Esophagus mucosa (tissue), 1 donor: ENCODE data around the gene MEF2B. TPM values are rescaled to one million over a fixed set of nuclear protein-coding genes. Genes with fewer than 3 reads are reported as not detected.
"Not testable (repeated sequence)": the region's sequence is repeated elsewhere in the genome, so short reads cannot be mapped to it uniquely, and the experiment has no call there.

ENCODE experiments used
- ATAC-seq: fragments of 200-7000 bp; cut with Tn5 transposase; one replicate; pipeline ENCODE4 v1.9.1; 2020
- total RNA-seq: library from RNA; stranded (reverse); gene quantifications from one replicate; pipeline ENCODE4 v1.2.4, GENCODE V29; 2023
- donor health status: DM: yes; HTN: yes; CAD: no.

MEF2B gene
- total RNA-seq, 1 donor from 2014 or later = 1.4 TPM

DNA sequence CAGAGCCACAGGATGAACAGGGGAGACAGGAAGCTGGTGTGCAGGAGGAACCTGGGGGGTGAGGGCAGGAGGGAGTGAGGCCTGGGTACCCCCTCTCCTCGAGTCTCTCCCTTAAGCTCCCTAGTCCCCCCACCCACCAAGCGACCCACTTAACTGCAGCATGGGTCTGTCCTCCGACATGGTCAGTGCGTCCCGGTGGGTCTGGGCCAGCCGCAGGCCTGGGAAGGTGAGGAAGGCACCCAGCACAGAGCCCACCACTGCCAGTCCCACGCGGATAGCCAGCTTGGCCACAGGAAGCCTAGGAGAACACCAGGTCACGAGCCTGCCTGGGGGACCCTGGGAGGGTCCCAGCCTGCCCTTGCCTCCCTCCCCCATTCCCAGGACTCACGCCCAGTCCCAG is 48.7 kb downstream of the MEF2B start:
- ATAC-seq = peak; percentile 22

DNA sequence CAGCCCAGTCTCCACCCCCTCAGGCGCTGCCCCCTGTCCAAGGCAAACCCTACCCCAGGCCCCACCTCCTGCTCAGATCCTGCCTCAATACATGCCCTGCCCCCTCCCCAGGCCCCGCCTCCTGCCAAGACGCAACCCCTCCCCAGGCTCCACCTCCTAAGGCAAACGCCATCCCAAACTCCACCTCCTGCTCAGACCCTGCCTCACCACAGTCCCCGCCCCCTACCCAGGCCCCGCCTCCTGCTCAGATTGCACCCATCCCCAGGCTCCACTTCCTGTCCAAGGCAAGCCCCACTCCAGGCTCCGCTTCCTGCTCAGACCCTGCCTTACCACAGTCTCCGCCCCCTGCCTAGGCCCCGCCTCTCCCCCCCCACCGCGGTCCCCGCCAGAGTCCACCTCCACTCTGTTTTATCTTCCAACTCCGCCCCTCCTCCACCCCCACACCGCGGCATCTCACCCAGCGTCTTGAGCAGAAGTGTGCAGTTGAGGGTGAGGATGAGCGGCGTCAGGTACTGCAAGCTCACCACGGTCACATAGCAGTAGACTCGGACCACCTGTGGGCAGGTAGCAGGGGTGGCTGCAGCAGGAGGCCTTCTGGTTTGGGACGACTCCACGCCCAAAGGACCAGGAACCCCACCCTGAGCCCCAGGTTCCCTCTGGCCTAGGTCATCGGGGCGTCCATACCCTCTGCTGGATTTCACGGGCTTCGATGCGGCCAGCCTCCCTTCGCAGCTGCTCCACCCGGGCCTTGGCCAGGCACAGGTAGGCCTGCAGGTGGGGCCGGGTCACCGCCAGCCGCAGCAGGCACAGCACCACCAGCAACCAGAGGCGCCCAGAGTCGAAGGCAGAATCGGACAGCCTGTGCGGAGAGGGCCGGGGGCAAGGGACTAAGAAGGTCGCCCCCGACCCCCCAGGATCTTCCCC is 49.5 kb downstream of the MEF2B start:
- ATAC-seq = peak; percentile 24

- ATAC-seq = peak; percentile 7
These were observed 50.5 kb downstream of the MEF2B start for GRCh38 chr19:19119325-19120237.

- peak; percentile 13 for ATAC-seq
These were observed 54.1 kb downstream of the MEF2B start for GRCh38 chr19:19115954-19116353.

- no peak for ATAC-seq
These were observed 56.9 kb downstream of the MEF2B start for GRCh38 chr19:19113040-19113626.

- ATAC-seq = no peak
These were observed 58.0 kb downstream of the MEF2B start for GRCh38 chr19:19111967-19112580.

GRCh38 chr19:19111136-19111835 is 58.8 kb downstream of the MEF2B start:
- no peak for ATAC-seq

DNA sequence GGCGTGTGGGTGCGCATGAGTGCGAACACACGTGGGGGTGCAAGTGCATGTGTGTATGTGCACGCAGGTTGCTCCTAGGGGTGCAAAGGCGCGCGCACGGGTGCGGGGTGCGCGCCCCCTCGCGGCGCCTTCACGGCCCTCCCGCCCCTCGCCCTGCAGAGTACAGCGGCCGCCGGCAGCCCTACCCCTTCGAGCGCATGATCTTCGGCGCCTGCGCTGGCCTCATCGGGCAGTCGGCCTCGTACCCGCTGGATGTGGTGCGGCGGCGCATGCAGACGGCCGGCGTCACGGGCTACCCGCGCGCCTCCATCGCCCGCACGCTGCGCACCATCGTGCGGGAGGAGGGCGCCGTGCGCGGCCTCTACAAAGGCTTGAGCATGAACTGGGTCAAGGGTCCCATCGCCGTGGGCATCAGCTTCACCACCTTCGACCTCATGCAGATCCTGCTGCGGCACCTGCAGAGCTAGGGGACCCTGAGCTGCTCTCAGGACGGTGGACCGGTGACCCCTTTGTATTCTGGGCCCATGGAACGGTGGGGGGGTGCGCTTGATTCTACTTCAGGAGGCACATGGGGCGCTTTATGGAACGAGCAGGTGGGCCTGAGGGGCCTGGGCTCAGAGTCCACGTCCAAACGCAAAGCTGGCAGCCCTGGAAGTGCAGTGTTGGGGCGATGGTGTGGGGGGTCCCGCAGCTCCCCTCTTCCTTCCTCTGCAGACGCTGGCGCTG is 59.5 kb downstream of the MEF2B start:
- ATAC-seq = peak; percentile 22

DNA sequence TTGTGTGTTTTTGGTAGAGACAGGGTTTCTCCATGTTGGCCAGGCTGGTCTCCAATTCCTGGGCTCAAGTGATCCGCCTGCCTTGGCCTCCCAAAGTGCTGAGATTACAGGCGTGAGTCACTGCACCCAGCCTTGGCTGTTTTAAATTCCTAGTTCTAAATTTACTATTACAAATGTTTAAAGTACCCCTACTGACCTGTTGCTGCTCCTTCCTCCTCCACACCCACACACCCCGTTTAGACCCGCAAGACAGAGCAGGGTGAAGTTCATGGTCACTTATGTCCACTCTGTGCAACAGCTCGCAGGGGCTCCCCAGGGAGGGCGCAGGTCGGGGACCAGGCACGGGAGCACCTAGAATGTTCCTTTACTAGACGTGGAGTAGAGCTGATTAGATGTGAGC is 60.5 kb downstream of the MEF2B start:
- ATAC-seq = no peak

GRCh38 chr19:19107654-19108053 is 62.4 kb downstream of the MEF2B start:
- ATAC-seq = no peak

GRCh38 chr19:19106938-19107337 is 63.1 kb downstream of the MEF2B start:
- not testable (repeated sequence) for ATAC-seq

DNA sequence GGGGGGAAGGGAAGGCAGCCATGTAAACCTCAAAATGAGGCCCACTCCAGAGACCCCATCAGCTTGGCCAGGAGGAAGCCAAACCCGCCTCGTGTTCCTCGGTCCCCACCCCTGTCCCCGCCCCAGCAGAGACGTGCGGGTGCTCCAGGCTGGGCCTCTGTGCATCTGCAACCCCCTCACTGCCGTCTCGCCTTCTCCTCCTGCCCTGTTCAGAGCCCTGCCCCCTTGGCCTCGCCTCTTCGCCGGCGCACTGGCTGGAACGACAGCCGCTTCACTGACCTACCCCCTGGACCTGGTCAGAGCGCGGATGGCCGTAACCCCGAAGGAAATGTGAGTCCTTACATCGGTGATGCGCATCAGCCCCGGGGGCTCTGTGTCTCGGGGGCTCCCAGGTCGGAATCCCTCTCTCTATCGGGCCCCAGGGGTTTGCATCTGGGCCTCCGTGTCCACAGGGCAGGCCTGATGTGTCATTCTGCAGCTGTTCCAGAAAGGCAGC is 64.0 kb downstream of the MEF2B start:
- ATAC-seq = peak; percentile 3

DNA sequence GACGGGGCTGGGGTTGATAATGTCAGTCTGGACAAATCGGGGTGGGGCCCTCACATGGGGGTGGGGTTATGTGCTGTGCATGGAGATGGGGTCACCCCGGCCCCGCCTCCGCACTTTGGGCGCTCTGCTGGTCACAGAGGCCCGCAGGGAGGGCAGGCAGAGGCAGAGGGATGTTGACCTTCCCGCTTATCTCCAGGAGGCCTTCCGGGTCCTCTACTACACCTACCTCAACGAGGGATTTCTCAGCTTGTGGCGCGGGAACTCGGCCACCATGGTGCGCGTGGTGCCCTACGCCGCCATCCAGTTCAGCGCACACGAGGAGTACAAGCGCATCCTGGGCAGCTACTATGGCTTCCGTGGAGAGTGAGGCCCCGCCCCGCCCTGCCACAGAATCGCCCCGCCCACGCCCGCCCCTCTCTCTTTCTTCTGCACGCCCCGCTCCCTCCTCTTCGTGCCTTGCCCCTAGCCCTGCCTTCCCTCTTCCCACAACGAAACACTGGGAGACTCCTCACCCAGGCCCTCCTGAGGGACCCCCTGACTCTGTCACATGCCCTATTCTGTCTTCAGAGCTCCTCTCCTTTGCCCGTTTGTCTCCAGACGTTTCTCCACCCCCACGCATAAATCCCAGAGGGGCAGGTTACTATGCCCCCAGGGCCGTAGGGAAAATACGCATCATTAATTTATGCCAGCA is 64.6 kb downstream of the MEF2B start:
- ATAC-seq = peak; percentile 61

DNA sequence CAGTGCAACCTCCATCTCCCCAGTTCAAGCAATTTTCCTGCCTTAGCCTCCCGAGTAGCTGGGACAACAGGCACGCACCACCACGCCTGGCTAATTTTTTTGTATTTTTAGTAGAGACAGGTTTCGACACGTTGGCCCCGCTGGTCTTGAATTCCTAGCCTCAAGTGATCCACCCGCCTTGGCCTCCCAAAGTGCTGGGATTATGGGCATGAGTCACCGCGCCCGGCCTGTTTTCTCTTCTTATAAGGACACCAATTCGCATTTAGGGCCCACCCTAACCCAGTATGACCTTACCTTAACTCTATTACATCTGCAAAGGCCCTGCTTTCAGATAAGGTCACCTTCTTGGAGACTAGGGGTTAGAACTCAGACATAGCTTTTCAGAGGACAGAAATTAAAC is 66.9 kb downstream of the MEF2B start:
- ATAC-seq = peak; percentile 47

GRCh38 chr19:19102566-19102965 is 67.5 kb downstream of the MEF2B start:
- not testable (repeated sequence) for ATAC-seq

DNA sequence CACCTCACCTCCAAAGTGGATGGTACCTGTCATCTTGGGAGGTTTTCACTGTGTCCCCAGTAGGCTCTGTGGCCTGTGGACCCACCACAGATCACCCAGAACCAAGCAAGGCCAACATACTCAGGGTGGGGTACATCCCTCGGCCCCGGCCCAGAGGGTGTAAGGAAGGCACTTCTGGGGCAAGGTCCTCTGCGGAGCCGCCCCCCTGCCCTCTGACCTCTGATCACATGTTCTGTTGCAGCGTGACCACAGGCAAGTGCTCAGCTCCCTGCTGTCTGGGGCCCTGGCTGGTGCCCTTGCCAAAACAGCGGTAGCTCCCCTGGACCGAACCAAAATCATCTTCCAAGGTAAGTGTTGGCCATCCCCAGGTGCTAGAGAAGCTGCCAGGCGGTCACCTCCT is 68.5 kb downstream of the MEF2B start:
- ATAC-seq = no peak

GRCh38 chr19:19098703-19099632 is 71.1 kb downstream of the MEF2B start:
- no peak for ATAC-seq

DNA sequence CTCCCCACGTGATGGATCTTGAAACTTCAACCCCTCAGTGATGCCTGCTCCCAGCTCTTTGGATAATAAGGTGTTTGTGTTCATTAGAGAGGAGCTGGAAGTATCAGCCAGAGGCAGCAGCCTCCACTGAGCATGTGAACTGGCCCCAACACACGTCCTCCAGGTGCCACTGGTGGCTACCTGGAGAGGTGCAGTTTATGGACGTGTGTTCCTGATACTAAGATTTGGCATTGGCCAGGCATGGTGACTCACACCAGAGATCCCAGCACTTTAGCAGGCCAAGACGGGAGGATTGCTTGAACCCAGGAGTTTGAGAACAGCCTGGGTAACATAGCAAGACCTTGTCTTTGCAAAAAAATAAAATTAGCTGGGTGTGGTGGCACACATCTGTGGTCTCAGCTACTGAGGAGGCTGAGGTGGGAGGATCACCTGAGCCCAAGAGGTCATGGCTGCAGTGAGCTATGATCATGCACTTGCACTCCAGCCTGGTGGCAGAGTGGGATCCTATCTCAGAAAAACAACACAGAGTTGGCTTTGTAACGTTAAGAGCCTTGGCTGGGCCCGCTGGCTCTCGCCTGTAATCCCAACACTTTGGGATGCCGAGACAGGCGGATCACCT is 71.9 kb downstream of the MEF2B start:
- peak; percentile 65 for ATAC-seq
